ENCODE results near the gene GSTP1.
"Not testable (repeated sequence)": the region's sequence is repeated elsewhere in the genome, so short reads cannot be mapped to it uniquely, and the experiment has no call there.

GSTP1 gene

GRCh38 chr11:67564230-67564629 is 19.4 kb upstream of the GSTP1 start:
- no peak for DNase-seq

GRCh38 chr11:67571443-67571842 is 12.2 kb upstream of the GSTP1 start:
- DNase-seq: no peak

- DNase-seq: no peak
Observed at GRCh38 chr11:67572305-67572704, 11.3 kb upstream of the GSTP1 start.

- peak; percentile 86 to 88 for DNase-seq
Observed at GRCh38 chr11:67572747-67573419, 10.7 kb upstream of the GSTP1 start.

GRCh38 chr11:67574938-67575337 is 8.7 kb upstream of the GSTP1 start:
- no peak for DNase-seq

GRCh38 chr11:67576735-67577475 is 6.7 kb upstream of the GSTP1 start:
- no peak for DNase-seq

- DNase-seq: no peak
Observed at GRCh38 chr11:67577951-67578350, 5.7 kb upstream of the GSTP1 start.

GRCh38 chr11:67581469-67581868 is 2.1 kb upstream of the GSTP1 start:
- DNase-seq: no peak

- DNase-seq: no peak
Observed at GRCh38 chr11:67582011-67582410, 1.6 kb upstream of the GSTP1 start.

- no peak for DNase-seq
Observed at GRCh38 chr11:67584205-67584880, 731 bp downstream of the GSTP1 start.

- no peak for DNase-seq
Observed at GRCh38 chr11:67584881-67585873, 1.6 kb downstream of the GSTP1 start.

GRCh38 chr11:67585911-67586310 is 2.3 kb downstream of the GSTP1 start:
- no peak for DNase-seq

GRCh38 chr11:67586568-67587250 is 3.1 kb downstream of the GSTP1 start:
- DNase-seq: no peak

GRCh38 chr11:67588136-67588503 is 4.5 kb downstream of the GSTP1 start:
- DNase-seq: no peak

GRCh38 chr11:67588899-67589415 is 5.3 kb downstream of the GSTP1 start:
- not testable (repeated sequence) for DNase-seq

GRCh38 chr11:67592880-67593564 is 9.4 kb downstream of the GSTP1 start:
- no peak for DNase-seq

- DNase-seq: no peak
Observed at GRCh38 chr11:67593565-67593905, 9.9 kb downstream of the GSTP1 start.

GRCh38 chr11:67594480-67594879 is 10.9 kb downstream of the GSTP1 start:
- DNase-seq: no peak

GRCh38 chr11:67596753-67597300 is 13.2 kb downstream of the GSTP1 start:
- DNase-seq: no peak

- DNase-seq: not testable (repeated sequence)
Observed at GRCh38 chr11:67597458-67597857, 13.8 kb downstream of the GSTP1 start.

- DNase-seq: not testable (repeated sequence)
Observed at GRCh38 chr11:67597963-67598362, 14.4 kb downstream of the GSTP1 start.
